Measurements from ENCODE around the gene TMEM98.

TMEM98 gene

DNA sequence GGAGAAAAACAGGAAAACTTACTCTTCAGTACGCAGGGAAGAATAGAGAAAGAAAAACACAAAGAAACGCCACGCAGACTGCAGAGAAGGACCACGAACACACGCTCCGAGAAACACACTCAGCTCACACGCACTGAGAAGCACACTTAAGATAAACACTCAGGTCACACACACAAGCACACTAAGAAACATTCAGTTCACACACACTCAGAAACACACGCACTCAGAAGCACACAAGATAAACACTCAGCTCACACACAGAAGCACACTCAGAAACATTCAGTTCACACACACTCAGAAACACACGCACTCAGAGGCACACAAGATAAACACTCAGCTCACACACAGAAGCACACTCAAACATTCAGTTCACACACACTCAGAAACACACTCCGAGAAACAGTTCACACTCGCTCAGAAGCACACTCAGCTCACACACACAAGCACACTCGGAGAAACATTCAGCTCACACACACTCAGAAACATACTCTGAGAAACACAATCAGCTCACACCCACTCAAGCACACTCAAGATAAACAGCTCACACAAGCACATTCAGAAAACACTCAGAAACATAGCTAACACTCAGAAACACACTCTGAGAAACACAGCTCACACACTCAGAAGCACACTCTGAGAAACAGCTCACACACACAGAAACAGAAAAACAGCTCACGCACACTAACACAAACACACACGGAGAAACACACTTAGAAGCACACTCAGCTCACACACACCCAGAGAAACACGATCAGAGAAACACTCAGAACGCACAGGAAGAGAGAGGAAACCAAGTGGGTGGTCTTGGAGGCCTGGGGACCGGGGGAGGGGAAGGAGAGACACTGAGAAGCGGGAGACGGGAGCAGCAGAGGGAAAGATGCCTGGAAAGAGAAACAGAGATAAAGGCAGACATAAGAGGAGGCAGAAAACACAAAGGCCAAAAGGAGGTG is 908 bp downstream of the TMEM98 start:
- DNase-seq, result no peak
- H3K4me3 ChIP-seq (ENCODE audit: low read depth, low read length), result 0 out of 2 replicates have a peak overlapping the region, but pooled peaks have one; percentile 15
- H3K9me3 ChIP-seq, result no peaks in the 10 kb centered on the region; the same call in 1 of the 2 replicates
- H3K27me3 ChIP-seq, result peaks cover 32% of the 10 kb centered on the region
- no peaks in the 10 kb centered on the region for H3K4me1 ChIP-seq
- no peaks in the 10 kb centered on the region for H3K36me3 ChIP-seq
- TF ChIP-seq, protein P1, sequence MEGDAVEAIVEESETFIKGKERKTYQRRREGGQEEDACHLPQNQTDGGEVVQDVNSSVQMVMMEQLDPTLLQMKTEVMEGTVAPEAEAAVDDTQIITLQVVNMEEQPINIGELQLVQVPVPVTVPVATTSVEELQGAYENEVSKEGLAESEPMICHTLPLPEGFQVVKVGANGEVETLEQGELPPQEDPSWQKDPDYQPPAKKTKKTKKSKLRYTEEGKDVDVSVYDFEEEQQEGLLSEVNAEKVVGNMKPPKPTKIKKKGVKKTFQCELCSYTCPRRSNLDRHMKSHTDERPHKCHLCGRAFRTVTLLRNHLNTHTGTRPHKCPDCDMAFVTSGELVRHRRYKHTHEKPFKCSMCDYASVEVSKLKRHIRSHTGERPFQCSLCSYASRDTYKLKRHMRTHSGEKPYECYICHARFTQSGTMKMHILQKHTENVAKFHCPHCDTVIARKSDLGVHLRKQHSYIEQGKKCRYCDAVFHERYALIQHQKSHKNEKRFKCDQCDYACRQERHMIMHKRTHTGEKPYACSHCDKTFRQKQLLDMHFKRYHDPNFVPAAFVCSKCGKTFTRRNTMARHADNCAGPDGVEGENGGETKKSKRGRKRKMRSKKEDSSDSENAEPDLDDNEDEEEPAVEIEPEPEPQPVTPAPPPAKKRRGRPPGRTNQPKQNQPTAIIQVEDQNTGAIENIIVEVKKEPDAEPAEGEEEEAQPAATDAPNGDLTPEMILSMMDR (IDR thresholded peaks at IDR 0.05; ENCODE audit: low read depth, low read length), result no peak

DNA sequence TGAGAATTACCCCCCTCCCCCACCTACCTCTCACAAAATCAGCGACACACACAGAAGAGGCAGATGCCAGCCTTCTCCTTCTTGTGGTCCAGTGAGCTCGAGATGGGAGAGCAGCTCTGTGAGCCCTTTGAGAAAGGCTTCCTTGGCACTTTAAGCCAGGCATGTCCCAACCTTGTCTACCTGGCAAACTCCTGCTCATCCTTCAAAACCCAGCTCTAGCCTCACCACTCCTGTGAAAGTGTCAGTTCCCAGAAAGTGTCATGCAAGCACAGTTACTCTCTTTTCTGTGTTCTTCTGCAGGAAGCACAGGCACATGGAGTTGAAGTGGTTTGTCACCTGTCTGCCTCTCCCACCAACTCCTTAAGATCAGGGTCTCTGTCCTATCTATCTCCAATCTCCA is 1.6 kb downstream of the TMEM98 start:
- Histone ChIP-seq H3K4me3 (ENCODE audit: low read depth, low read length) (no peak overlapping the region), H3K4me1 (no peaks in the 10 kb centered on the region), H3K9me3 (no peaks in the 10 kb centered on the region; the same call in 1 of the 2 replicates), H3K27me3 (peaks cover 32% of the 10 kb centered on the region), H3K36me3 (no peaks in the 10 kb centered on the region)
- TF ChIP-seq, protein P1 (IDR thresholded peaks at IDR 0.05; ENCODE audit: low read depth, low read length), result no peak
- DNase-seq, result no peak

DNA sequence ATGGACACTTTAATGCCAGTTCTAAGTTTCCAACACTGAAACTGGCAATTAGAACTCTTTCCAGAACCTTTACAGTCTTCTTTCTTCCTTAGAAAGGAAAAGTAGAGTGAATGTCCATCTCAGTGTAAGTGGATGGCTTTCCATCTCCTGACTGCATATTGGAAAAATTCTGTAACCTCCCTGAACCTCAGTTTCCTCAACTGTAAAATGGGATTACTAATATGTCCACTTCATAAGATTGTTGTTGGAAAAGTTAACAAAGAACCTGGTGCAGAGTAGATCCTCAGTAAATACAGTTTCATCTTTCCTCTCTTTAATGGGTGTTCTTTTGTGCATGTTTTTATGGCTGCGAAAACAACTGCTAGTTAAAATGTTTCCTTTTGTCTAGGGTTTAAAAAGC is 2.6 kb downstream of the TMEM98 start:
- no peaks in the 10 kb centered on the region for H3K36me3 ChIP-seq
- H3K27me3 ChIP-seq, result peaks cover 32% of the 10 kb centered on the region
- H3K4me3 ChIP-seq (ENCODE audit: low read depth, low read length), result no peak overlapping the region
- H3K4me1 ChIP-seq, result no peaks in the 10 kb centered on the region
- DNase-seq, result no peak
- TF ChIP-seq, protein P1 (IDR thresholded peaks at IDR 0.05; ENCODE audit: low read depth, low read length), result no peak
- no peaks in the 10 kb centered on the region for H3K9me3 ChIP-seq

DNA sequence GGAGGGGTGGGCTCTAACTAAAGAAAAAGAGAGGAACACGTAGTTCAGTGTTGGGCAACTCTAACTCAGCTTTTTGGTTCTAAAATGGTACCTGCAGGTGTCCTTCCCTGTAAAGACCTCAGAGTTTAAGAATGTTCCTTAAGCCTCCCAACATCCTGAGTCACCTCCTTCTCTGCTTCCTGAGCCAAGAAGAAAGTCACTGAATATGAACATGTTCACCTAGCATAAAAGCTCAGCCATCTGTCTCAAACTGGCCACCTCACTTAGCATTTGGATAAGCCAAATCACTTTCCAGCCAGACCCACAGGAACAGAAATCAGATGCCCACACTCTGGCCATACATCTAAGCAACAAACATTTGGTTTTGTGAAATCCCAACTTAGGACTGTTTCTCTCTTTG is 3.7 kb downstream of the TMEM98 start:
- Histone ChIP-seq H3K36me3 (no peaks in the 10 kb centered on the region), H3K9me3 (no peaks in the 10 kb centered on the region), H3K4me3 (ENCODE audit: low read depth, low read length) (no peak overlapping the region), H3K4me1 (no peaks in the 10 kb centered on the region), H3K27me3 (peaks cover 32% of the 10 kb centered on the region)
- no peak for DNase-seq
- TF ChIP-seq, protein P1 (IDR thresholded peaks at IDR 0.05; ENCODE audit: low read depth, low read length), result no peak

DNA sequence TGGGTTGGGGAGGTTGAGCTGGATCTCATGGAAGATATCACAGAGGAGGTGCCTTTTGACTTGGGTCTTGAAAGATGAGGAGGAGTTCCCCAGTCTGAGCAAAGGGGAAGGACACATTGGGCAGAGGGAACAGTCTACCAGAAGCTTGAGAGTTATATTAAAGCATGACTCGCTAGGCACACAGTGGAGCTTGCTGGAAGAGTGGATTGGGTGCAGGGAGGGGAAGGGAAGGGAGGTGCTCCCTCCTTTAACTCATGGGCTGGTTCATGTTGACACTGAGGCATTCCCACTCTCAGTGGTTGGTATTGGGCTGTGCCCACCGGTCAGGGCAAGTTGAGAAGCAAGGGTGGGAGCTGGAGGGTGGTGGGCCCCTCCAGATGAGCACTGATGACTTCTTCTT is 5.9 kb downstream of the TMEM98 start:
- Histone ChIP-seq H3K9me3 (no peaks in the 10 kb centered on the region), H3K4me3 (ENCODE audit: low read depth, low read length) (no peak overlapping the region), H3K27me3 (peaks cover 15% of the 10 kb centered on the region), H3K4me1 (no peaks in the 10 kb centered on the region), H3K36me3 (no peaks in the 10 kb centered on the region)
- TF ChIP-seq, protein P1 (IDR thresholded peaks at IDR 0.05; ENCODE audit: low read depth, low read length), result no peak
- no peak for DNase-seq

DNA sequence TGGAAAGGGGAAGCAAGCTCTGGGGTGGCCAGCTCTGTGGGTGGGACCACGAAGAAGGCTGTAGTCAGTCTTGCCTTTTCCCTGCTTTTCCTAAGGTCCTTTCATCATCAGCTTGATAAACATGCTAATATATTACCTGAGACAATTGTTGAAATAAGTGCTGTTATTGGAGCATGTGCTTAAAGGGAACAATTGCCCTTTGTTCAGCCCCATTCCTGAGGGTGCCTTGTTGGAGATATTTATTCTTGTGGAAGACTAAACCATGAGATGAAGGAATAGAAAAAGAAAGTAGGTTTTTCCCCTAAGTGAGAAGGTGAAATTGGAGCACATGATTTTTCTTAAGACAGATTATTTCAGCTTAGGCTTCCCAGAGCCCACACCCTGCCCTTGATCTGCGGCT is 7.8 kb downstream of the TMEM98 start:
- Histone ChIP-seq H3K4me1 (no peaks in the 10 kb centered on the region), H3K4me3 (ENCODE audit: low read depth, low read length) (no peak overlapping the region), H3K9me3 (no peaks in the 10 kb centered on the region), H3K36me3 (no peaks in the 10 kb centered on the region), H3K27me3 (no peaks in the 10 kb centered on the region)
- DNase-seq, result no peak
- TF ChIP-seq, protein P1 (IDR thresholded peaks at IDR 0.05; ENCODE audit: low read depth, low read length), result no peak

All from BE2C (cell line).